HG02759 (cell line): ENCODE results near the gene LDHD.

Experiments
- ATAC-seq: cut with Tn5 transposase; IDR thresholded peaks from one replicate; pipeline ENCODE4 v1.9.1; 2021; ENCODE audit warnings: mild to moderate bottlenecking, moderate library complexity; ENCODE audit not compliant: unreplicated experiment

LDHD gene

GRCh38 chr16:75083813-75084212 is 32.8 kb downstream of the LDHD start:
- ATAC-seq, result no peak

DNA sequence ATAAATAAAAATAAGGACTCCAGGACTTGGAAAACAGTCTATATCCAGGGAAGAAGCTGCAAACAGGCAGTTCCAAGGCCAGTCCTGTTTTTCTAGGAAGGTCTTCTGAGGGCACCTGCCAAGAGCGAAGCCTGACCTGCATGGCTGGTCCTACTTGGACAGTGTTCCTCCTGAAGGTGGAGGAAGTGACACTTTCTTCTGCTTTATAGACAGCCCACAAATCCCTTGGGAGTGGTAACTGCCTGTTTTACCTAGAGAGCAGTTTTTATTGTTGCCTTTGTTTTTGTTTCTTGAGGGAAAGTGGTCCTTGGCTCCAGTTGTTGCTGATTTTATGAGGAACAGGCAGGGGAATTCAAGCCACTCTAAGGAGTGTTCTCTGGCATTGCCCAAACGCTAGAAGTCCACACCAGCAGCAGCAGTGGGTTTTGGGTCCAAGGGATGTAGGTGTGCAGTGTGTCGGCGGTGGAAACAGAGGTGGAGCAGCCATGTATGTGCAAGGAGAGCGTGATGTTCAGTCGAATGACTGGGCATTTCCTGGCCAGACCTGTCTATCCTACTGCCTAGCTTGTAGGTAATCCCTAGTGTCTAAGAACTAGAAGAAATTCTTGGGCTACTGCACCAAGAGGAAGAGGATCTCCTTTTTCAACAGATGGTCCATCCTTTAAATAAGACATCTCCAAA is 35.3 kb downstream of the LDHD start:
- ATAC-seq, result peak; percentile 62

- no peak for ATAC-seq
Observed at GRCh38 chr16:75080205-75081029, 36.2 kb downstream of the LDHD start.

- ATAC-seq, result no peak
Observed at GRCh38 chr16:75079346-75079926, 37.1 kb downstream of the LDHD start.

DNA sequence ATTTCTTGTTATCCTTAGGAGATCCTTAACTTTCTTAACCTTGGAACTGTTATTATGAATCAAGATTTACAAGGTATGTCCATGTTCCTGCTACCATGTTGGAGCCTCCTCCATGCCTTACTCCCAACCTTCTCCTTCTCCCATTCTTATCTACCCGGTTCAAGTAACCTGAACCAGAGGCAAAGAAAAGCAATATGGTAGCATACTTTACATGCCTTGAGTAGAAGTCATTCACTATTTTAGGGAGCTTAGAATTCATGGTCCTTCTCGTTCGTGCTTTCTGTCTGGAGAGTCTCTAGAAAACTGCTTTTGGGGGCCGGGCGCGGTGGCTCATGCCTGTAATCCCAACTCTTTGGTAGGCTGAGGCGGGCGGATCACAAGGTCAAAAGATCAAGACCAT is 37.7 kb downstream of the LDHD start:
- ATAC-seq, result no peak

DNA sequence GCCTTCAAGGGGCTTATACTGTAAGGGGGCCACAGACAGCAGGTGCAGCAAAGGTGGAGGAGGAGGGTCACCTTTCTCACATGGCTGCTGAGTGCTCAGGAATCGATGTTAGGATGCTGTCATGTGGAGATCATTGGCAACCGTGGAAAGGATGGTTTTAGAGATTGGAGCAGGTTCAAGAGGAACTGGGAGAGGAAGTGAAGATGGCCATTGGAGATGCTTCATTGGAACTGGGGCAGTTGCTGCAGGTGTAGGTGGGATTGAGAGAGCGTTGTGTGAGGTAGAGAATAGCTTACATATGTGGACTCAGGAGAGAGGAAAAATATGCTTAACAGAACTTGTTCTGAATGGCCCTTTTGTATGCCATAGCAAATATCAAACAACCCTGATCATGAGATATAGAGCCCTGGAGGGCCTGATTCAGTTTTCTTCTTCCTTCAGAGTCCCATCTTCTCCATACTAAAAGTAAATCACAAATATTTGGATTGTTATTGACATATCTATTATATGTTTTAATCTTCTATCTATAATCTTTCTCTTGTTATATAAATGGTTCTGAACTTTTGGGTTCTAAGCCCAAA is 40.8 kb downstream of the LDHD start:
- no peak for ATAC-seq

DNA sequence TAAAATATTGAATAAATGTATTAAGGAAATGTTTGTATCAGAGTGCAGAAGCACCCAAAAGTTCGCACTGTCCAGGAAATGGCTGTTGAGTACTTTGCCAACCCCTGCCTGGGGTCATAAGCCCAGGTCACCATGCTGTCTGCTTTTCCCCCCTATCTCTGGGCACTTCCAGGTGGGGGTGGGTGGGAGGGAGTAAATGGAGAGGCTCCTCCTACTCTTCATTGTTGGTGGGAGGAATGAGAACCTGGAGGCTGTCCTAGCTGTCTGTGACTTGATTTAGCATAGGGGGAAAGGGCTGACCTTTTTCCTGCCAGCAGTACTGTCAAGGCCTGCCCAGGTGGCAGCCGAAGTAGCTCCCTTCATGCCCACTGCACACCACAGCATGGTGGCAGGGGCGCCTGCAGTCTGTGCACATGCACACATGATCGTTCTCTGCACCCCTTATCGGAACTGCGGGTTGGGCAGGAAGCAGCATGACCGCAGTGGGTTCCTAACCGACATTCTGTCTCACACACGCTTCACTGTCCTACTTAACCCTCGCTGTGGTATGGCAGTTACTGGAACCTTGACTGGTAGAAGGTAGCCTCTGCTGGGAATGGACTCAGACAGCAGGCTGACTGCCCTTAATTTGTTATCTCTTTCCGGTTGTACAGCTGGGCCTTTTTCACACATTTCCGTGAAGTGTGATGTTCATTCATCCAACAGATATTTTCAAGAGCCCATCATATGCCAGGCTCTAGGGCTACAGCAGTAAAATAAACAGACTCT is 41.5 kb downstream of the LDHD start:
- peak; percentile 94 for ATAC-seq

GRCh38 chr16:75074304-75074793 is 42.2 kb downstream of the LDHD start:
- no peak for ATAC-seq

DNA sequence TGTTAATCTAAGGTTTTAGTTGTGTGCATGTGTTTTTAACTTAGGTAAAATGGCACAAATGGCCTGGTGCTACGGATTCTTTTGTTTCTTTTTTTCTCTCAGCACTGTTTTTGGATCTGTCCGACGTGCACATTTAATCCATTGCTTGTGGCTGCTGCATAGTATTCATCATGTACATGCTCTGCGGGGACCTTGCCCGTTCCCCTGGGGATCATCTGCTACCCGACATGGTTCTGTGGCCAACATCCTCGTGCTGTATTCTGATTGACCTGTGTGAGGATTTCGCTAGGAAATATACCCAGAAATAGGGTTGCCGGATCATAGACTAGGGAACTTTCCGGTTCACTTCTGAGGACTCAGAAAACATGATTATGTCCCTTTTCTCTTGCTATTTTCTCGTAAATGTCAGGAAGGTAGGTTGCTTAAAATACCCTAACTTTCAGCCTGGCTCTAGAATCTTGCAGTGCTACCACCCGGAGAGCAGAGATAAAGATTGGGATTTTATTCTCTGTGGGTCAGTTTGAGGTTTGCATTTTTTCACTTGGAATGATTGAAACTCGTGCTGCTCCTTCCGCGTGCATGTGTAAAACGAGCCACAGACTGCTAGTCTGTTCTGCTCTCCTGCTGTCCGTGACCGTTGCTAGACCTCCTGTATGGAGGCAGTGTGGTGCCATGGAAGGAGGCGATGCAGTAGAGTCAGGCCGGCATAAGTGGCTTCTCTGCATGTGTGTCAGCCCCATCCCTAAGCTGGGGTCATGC is 42.9 kb downstream of the LDHD start:
- no peak for ATAC-seq

DNA sequence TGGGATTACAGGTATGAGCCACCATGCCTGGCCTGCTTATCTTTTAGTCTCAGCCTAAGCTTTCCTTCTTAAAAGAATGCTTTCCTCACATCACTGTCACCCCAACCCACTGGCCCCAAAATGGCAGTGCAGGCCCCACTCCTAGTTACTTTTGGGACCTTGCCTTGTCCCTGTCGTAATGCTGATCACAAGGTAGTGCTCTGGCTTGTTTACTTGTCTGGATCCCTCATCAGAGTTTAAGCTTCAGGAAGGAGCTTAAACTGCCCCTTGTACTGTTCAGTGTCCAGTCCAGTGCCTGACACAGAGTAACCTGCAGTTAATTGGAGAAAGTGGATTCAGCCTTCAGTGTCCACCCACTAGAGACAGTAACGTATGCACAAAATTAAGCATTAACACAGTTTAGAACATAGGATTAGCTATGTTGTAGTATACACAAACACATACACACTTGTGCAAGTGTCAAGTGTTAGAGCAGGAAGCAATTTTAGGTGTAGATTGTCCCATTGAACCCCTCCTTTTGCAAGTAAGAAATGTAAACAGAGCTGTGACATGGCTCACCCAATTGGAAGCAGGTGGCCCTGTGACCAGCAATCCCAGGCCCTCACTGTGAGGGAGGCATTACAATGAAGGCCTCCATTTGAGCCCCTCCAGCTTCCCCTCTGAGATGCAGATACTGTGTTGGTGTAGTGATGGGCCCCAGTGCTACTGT is 44.2 kb downstream of the LDHD start:
- ATAC-seq, result no peak

- ATAC-seq, result no peak
Observed at GRCh38 chr16:75071621-75072020, 45.0 kb downstream of the LDHD start.

DNA sequence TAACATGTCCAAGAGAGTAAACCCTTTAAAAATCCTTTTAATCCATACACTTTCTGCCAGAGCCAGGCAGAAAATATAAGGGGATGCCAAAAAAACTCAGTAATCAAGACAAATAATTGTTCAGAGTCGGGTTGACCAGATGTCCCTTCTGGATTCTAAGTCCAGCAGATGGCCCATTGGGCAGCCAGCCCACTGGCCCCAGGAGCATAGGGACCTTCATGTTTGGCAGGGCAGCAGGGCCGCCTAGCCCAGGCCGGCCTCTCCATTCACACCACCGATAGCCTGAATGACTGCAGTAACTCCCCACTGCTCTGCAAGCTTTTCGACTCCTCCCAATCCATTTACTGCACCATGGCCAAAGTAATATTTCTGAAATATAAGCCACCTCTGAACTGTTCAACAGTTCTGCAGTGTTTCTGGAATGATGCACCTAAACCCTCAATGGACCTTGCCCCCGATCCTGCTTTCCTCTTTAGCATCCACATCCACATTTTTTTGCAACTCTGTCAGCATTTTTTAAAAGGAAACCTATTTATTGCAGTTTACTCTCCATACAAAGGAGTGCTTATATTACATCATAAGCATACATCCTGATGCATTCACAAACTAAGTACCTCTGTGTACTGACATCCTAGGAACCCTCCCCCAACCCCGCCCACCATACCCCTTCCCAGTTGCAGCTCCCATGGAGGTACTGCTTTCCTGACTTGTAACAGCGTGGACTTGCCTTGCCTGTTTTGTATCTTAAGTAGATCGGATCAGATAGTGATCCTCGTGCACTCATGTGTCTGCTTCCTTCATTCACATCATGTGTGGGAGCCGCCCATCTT is 46.4 kb downstream of the LDHD start:
- ATAC-seq, result no peak

DNA sequence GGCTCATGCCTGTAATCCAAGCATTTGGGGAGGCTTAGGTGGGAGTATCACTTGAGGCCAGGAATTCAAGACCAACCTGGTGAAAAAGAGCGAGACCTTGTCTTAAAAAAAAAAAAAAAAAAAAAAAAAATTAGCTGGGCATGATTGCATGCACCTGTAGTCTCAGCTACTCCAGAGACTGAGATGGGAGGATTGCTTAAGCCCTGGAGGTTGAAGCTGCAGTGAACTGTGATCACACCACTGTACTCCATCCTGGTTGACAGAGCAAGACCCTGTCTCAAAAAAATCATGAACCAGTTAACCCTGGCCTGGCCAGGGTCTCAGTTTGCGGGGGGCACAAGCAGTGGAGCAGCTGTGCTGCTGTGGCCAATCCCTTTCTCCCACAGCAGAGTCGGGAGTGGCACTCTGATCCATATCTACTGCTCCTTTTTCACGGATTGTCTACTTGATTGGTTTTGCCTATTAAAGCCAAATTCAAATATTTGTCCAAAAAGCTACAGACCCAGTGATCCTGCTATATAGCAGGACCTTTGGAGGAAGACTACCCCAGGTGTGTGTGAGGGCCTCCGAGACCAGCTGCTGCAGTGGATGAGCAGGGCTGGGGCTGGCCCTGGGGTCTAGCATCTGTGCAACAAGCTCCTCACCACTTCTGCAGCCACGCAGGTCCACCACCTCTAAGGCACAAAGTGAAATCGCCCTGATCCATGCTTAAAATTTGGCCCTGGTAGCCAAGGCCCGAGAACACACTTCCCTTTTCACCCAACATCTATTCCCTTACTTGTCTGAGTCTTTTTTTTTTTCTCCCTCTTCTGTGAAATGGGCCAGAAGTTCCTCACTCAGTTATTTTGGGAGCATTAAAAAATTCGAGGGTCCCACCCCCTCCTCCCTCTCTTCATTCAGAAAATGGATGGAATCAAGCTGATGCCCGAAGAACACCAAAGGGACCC is 48.2 kb downstream of the LDHD start:
- no peak for ATAC-seq

DNA sequence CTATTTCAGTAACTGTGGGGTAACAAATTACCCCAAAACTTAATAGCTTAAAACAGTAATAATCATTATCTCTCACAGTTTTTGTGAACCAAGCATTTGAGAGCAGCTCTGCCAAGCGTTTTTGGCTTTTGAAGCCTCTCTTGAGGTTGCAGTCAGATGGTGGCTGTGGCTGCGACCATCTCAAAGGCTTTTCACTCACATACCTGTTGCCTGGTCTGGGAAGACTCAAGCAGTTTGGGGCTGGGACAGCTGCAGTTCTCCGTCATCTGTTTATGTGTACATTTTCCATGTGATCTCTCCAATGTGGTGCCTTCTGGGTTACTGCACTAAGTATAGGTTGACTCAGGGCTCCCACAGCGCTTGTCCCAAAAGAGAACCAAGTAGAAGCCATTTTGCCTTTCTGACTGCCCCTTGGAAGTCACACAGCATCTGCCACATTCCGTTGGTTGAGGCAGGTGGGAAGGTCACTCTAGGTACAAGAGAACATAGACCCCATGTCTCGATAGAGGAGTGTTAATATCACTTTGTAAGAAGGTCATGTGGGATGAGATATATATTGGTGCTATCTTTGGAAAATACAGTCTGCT is 49.6 kb downstream of the LDHD start:
- ATAC-seq, result no peak

DNA sequence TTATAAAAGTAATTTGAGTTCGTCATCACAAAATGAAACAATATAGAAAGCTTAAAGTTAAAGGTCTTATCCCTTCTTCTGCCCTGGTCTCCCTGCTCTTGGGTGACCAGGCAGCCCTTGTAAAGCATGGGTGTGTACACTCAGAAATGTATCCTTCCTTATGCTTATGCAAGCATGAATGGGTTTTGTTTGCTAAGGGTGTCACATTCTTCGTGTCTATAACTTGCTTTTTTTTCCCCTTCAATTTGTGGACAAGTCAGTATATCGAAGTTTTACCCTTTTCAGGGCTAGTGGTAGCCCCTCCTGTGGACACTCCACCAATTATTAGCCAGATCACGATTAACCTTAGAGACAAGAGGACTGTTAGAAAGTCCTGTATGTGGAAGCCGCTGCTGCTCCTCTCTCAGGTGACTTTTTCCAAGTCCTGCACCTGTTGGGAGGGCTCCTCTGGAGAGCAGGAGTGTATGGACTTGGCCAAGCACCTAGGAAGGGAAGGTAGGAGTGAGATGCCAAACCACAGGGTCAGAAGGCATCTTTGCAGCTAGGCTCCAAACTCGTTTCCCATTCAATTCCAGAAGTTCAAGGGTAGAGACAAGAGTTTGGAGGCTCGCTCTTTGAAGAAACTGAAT is 50.9 kb downstream of the LDHD start:
- ATAC-seq, result no peak

- ATAC-seq, result no peak
Observed at GRCh38 chr16:75065149-75065505, 51.5 kb downstream of the LDHD start.
